NCI-H446 (cell line): ENCODE measurements around the gene MTG2.

Experiments used
- DNase-seq, 2 experiments: peaks; one replicate each; lab custom pipeline; 2025; lab: John Stamatoyannopoulos, UW

Gene MTG2

DNA sequence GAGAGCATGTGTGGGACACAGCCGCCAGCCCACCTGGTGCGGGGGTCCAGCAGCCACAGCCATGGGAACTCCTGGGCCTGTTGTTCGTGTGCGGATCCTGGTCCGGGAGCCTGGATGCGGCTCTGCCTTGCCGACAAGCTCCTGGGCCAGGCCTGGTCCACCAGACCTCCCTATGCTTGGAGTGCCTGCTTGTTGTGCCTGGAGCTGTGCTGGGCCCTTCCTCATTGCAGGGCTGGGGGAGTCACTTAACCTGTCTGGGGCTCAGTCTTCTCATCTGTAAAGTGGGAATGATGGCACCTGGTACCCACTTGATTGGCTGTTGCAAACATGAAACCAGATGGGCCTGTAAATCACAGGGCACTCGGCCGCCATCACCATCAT lies 52.9 kb downstream of the MTG2 start:
- DNase-seq, result no peak

DNA sequence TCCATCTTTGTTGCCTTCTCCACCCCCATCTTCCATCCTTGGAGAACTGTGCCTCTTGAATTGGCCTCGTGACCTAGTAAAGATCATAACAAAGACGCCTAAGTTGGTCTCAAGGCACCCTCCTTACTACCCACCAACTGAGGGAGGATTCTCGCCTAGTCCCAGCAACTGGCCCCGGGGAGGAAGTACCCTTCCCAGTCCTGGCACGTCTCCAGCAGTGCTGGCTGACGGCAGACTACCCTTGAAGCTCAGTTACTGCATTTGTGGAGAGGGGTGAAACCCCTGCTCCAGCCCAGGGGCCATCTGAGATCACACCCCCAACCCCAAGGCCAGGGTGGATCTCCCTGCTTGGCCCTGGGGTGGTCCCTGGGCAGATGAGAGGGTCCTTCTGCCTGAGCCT lies 53.4 kb downstream of the MTG2 start:
- no peak for DNase-seq

DNA sequence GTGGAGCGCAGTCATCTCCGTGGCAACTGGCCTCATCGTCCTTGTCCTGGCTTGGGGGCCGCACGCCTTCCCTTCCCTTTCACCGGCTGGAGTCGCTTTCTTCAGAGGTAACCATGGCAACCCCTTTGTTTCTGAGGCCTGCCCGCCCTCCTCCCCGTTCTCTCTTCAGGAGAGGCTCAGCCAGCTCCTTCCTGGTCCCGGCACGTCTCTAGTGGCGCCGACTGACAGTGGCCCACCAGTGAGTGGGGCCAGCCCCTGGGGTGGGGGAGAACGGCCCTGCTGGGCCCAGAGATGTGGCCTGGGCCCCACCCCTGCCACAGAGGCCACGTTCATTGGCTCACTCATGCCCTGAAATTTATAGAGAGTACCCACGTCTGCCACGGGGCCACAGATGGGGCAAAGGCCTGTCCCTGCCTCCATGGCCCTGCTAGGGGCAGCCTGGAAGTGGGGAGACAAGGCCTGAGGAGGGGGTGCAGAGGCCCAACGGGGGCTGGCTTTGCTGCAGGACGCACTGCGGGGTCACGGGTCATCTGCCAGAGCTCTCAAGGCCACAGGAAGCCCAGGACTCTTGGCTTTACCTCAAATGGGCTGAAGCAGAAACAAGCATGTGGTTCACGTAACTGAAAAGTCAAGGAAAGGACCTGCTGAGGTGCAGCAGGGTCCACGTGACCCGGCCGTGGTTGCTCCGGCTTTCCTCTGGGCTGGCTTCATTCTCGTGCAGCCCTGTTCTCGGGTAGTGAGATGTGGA lies 54.1 kb downstream of the MTG2 start:
- DNase-seq, result peak in 1 of 2 experiments; percentile 19

DNA sequence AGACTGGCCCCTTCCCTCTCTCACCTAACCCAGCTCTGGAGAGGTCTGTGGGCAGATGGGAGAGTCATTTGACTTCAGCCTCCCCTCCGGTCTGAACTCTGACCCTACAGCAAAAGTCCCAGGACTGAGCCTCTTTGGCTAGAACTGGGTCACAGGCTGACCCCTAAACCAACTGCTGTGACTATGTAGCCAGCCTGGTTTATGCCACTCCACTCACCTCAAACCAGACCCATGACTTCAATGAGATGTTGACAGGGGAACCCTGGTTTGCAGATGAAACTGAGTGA lies 54.6 kb downstream of the MTG2 start:
- no peak for DNase-seq

DNA sequence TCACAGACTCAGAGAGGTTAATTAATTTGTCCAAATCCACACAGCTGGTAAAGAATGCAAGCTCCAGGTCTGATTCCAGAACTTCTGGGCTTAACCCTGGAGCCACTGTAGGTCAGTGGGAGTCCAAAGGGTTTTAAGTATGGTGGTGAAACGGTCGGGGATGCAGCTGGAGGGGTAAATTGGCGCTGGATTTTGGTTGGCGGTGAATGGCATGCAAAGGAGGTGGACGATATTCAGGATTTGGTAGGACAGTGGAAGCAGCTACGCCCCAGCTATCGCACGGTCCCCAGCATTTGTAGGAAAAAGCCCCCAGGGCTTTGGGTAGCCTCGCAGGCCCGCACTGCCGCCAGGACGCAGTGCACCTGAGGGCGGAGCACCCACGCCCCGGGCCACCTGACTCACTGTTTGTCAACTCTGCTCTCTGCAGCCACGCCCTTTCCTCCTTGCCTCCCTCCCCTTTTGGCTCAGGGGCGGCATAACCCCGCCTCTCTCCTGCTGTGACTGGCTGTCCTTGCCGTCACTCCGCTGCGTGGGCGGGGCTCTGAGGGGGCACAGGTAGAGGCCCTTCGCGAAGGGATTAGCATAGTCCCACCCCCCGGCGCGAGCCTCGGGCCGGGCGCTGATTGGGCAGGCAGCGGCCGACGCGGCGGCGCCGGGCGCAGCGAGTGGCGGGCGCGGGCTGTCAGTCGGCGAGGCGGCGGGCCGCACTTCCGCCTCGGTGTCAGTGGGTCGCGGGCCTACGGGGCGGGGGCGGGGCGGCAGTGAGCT lies 55.2 kb downstream of the MTG2 start, which contains the start of gene OSBPL2:
TSS of gene OSBPL2 (plus strand) at position 721 of the 768 bp plus-strand sequence. CDS start 17,664 bp downstream, outside the sequence.
- peak; percentile 94 to 99 for DNase-seq

DNA sequence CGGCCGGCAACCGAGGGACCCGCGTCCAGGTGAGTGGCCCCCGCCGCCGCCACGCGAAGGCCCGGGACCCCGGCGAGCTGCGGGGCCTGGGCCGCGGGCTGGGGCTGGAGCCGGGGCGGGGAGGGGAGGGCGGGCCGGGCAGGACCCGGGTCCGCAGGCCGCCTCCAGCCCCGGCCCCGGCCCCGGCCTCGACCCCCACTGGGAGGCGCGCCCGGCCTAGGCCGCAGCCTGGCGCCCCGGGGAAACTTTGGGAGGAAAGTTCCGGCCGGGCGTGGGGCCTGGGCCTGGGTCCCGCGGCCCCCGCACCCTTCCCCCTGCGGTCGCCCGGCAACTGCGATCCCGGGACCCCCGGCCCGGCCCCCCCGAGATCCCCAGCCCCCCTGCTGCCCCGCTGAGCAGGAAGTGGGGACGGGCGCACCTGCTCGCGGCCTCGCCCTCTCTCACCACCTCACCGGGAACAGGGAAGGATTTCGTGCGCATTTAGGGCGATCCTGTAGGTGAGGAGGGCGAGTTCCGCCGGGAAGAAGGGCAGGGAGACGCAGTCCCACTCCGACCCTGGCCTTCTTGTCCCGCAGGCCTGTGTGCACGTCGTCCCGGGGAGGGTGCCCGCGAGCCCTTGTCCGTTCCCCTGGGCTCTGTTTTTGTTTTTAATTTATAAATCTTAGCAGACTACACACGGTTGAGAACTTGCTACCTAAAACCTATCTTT lies 55.9 kb downstream of the MTG2 start:
- no peak for DNase-seq

DNA sequence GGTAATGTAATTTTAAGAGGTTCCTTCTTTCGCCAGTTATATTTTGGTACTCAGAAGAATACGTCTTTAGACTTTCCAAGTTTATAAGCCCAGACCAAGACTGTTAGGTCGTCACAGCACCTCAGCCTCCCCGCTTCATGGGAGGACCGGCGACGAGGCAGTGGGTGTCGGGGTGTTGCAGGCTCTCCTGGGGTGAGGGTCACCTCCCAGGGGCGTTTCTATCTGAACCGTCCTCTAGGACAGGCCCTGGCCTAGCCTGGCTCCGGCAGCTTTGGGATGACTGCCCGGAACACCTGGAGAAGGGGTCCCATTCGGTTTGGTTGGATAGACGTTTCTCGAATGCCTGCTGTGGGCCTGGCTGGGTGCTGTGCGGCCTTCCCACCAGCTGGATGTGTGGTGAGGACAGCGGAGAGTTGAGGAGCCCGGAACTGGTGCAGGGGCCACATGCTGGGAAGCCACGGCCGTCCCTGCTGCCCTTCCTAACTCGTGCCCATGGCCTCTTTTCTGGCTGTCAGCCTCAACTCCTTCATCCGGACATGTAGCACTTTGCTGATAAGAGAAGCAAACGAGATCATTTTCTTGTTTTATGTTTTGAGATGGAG lies 56.6 kb downstream of the MTG2 start:
- DNase-seq, result no peak

DNA sequence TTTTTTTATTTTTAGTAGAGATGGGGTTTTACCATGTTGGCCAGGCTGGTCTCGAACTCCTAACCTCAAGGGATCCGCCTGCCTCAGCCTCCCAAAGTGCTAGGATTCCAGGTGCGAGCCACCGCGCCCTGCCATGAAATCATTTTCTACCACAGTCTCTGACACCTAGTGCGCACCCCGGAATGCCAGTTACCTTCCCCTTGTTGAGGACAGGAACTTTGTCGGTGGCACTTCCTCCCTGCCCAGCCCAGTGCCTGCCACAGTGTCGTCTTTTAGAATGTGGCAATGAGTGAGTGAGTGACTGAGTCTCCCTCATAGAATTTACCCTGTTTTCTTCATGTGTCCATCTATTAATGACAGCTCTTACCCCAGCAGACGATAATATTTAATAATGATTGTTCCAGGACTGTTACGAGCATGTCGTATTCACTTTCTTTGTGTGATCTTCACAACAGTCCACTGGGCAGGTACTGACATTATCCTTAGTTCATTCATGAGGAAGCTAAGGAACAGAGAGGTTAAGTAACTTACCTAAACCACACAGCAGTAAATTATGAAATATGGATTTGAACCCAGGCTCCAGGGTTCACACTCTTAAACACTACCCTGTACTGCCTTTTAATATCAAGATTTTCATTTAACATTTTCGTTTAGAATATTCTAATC lies 57.3 kb downstream of the MTG2 start:
- no peak for DNase-seq

DNA sequence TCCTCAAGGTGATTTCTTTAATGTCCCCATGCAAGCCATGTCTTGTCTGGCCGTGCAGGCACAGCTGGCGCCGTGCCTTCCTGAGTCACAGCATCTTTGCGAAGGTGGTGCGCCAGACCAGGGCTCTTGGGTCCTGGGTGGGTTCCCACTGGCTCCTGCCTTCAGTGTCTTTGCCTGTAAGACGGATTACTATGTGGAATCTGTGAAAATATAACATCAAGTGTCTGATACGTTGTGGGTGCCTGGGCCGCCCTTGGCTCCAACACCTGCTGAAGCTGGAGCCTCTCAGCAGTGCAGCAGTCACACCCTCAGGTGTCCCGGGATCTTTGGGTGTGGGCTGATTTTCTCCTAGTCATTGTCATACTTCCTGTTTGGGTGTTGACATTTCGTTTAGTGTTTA lies 58.7 kb downstream of the MTG2 start:
- DNase-seq, result no peak

DNA sequence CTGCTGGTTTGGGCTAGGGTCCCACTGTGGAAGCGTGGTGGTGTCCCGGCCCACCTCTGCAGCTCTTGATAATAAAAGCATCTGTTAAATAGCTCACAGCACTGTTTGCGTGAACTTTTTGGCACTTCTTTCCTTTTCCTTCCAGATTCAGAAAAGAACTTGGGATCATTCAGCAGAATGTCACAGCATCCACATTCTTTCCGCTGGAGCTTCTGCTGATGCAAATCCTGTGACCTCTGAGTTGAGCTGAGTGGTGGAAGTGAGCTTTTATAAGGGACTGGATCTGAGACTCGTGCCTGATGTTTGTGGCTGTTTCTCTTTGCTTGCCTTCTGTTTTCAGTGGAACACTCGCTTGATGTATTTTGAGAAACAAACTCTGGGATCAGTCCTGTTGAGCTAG lies 59.3 kb downstream of the MTG2 start:
- DNase-seq, result no peak

DNA sequence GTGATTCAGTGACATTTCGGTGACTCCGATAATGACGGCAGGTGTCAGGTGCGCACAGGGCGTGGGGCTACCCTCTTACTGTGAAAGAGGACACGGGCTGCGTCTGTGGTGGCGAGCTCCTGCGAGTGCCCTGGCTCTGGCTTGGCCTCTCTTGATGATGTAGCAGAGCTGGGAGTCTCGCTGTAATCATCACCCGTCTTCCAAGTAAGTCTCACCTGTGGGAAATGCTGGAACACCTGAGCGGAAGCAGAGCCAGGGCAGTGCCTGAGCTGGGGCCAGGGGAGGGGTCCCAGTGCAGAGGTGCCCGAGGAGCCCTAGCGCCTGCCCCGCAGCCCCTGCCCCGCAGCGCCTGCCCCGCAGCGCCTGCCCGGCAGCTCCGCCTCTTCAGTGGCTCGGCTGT lies 60.3 kb downstream of the MTG2 start:
- DNase-seq, result no peak

DNA sequence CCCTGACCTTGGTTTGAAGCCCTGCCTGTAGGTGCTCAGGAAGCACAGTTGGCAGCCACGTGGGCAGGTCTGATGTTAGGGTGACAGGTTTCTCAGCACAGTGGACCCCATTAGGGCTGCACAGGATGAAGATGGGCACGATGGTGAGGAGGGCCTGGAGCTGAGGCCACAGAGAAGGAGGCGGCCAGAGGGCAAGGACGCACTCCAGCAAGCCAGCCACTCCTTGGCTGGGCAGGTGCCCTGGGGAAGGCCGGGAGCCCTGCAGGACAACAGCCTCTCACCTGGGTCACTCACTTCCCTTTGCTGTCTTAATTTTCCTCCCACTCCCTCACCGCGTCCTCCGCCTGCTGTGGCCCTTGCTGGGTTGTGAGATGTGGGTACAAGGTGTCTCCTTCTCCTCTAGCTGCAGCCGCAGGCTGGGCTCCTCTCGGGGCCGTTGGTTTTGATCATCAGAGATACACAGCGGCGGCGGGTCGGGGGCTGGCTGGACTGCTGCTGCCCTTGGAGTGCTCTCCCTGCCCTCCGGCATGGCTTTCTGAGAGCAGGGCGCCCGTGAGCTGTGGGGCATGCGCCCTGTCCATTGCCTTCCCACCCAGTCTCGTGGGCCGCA lies 61.2 kb downstream of the MTG2 start:
- DNase-seq, result no peak

DNA sequence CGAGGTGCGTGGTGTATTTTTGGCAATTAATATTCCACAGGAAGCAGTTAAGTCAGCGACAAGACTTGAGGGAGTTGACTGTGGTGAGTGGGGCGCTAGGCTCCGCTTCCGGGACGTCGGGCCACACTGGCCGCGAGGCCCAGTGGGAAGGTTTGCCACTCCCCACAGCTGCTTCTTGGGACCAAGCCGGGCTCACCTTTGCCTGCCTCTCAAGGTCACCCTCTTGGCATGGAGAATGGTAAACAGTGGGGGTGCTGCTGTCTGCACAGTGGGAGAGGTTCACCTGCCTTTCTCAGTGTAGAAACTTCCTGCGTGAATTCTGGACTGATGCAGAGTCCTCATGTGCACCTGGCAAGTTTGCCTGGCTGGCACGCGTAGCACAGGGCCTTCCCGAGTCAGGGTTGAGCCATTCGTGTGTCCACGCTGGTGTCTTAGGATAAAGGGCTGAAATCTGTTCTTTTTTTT lies 61.8 kb downstream of the MTG2 start:
- no peak for DNase-seq

DNA sequence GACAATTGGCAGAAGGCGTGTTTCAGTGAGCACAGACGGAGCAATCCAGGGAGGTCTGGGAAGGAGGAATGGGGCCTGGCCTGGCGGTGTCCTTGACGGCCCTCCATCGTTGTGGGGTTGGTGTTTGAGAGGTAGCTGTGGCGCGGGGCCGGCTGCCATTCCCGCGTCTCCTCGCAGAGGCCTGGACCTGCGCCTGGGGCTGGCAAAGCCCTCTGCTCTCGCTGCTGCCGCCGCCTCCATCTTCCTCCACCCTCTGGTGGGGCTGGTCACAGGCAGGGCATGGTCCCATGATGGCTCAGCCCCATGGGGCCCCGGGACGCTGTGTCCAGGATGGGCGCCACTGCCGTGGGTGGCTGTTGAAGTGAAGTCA lies 63.1 kb downstream of the MTG2 start:
- DNase-seq, result no peak

DNA sequence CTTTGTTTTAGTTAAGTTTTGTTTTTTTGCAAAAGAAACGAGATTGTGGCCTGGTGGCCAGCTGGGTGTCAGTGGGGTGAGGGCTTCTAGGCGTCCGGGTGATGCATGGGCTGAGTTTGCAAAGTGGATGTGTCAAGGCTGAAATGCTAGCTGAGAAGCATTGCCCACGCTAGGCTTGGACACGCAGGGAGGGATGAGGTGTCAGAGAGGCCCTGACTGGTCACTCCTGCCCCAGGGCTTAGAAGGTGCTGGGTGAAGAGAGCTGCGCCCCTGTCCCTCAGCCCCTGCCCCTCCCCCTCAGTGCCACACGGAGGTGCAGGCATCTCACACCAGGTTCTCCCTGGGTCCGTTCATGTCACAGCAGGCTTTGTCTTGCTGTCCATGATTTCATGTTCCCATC lies 63.6 kb downstream of the MTG2 start:
- no peak for DNase-seq

DNA sequence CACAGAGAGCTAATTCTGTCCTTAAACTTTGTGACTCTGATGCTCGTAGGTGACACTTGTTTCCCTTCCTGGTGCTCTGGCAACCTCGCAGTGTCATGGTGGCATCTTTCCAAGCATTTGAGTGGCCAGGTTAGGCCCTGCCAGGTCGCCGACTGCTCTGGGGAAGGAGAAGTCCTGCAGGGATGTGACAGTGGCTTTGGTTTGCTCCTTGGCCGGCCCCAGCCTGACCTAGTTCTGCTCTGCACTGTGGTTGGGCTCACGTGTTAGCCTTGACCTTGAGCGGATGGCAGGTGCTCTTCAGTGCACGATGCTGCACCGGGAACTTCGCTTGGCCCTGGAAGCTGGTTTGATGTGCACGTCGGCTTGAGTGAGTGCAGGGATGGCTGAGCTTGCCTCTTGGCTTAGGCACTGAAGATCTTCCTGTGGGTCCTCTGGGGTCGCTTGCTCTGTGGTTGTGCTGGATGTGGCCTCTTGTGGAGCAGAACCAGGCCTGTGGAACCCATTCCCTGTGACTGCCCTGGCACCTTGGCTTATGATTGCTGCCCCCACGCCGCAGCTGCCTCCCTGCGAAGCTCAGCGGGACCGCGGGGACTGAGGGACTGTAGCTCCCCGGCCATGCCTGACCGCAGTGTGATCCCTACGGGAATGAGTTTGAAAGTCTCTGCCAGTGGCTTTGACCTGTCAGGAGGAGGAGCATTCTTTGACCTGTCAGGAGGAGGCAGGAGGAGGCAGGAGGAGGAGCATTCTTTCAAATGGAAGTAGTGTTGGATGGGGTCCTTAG lies 64.2 kb downstream of the MTG2 start:
- DNase-seq, result no peak

DNA sequence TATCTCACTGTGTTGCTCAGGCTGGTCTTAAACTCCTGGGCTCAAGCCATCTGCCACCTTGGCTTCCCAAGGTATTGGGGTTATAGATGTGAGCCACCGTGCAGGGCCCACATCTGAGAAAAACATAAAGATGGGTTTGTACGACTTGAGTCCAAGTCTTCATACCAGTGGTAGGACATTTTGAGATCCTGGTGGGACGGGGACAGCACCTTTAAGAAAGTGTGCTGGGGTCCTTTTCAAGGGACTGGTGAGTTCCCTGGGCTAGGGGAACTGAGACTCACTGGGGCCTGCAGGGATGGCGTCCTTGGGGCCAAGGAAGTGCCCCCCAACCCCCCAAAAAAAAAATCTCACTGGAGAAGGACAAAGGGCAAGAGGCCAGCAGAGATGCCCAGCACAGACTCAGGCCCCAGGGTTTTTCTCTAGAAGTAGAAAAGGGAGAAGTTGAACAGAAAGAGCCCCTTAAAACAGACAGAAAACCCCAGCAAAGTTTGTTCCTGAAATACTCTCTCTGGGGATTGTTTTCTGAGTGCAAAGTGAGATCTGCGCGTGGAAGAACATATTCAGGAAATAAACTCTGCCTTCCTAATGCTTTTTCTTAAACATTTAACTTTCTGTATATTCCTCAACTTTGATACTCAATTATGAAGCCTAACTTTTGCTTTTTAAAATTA lies 66.2 kb downstream of the MTG2 start:
- no peak for DNase-seq

DNA sequence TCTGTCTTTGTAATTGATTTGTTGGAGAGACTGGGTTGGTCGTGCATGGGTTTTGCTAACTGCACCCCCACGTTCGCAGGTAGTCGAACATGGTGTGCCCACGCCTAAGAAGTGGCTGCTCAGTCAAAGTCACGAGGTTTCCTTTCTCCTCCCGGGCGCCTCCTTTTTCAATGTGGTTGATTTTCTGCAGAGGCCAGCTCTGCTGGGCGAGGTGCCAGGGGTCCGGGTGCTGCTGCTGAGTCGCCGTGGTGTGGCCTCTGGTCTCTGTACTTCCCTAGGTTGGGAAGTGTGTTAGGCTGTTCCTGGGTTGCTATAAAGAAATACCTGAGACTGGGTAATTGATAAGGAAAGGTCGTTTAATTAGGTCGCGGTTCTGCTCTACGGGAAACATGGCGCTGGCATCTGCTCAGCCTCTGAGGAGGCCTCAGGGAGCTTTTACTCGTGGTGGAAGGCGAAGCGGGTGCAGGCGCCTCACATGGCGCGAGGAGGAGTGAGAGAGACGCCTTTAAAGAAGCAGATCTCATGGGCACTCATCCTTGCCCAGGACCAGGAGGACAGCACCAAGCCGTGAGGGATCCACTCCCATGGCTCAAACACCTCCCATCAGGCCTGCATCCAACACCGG lies 69.6 kb downstream of the MTG2 start:
- DNase-seq, result no peak
